Measurements from ENCODE around the gene SFMBT2.

The SFMBT2 gene

GRCh38 chr10:7264313-7264756 lies 146.5 kb downstream of the SFMBT2 start:
- DNase-seq (ENCODE audit: low read depth) = no peak

GRCh38 chr10:7263616-7264015 lies 147.2 kb downstream of the SFMBT2 start:
- no peak for DNase-seq (ENCODE audit: low read depth)

- DNase-seq (ENCODE audit: low read depth) = no peak
These were observed 149.5 kb downstream of the SFMBT2 start for GRCh38 chr10:7261351-7261750.

- DNase-seq (ENCODE audit: low read depth) = no peak
These were observed 149.9 kb downstream of the SFMBT2 start for GRCh38 chr10:7260912-7261311.

DNA sequence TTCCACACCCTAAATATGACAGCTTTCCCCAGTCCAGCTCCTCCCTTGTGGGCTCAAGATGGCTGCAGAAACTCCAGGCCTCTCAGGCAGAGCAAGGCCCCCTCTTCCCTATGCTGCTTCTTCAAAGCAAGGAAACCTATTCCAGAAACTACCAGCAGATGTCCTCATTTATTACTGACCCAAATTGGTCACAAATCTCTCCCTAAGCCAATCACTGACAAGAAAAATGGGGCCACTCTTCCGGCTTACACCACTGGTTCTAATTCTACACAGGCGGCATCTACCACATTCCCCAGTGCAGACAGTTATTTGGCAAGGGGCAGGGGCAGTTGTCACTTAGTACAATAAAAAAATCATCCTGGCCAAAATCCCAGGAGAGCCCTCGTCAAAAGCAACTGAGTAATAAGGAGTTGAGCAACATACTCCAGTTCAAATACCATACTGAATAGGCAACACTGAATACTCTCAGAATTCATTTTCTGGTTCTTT lies 150.4 kb downstream of the SFMBT2 start:
- DNase-seq (ENCODE audit: low read depth) = peak; percentile 24

DNA sequence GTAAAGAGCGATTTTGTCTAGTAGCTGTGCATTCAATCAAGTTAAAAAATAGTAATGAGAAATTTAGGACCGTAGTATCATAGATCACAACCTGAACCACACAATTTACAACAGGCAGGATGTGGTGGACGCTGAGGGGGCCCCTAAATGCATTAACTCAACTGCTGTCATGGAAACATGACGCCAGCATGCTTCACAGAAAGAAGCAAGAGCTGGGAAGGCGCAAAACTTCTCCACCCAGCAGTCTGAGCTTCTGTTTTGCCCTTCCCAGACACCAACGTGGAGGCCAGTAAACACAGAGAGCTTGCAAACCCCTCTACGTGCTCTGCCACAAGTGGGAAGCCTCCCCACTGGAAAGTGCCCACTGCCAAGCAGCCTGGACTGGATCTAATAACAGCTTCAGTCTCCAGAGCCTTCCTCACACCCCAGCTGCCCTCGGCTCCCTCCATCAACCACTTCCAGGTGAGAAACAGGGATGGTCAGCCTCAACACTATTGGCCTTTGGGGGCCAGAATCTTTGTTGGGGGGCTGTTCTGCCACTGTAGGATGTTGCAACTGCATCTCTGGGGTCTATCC lies 151.8 kb downstream of the SFMBT2 start:
- no peak for DNase-seq (ENCODE audit: low read depth)

GRCh38 chr10:7255517-7255916 lies 155.3 kb downstream of the SFMBT2 start:
- DNase-seq (ENCODE audit: low read depth) = no peak

- DNase-seq (ENCODE audit: low read depth) = no peak
These were observed 159.0 kb downstream of the SFMBT2 start for GRCh38 chr10:7251696-7252465.

DNA sequence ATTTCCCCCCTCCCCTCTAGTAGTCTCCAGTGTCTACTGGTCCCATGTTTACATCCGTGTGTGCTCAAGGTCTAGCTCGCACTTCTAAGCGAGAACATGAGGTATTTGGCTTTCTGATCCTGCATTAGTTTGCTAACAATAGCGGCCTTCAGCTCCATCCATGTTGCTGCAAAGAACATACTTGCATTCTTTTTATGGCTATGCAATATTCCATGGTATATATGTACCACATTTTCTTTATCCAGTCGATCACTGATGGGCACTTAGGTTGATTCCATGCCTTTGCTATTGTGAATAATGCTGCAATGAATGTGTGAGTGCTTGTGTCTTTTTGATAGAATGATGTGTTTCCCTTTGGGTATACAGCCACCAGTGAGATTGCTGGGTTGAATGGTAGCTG lies 160.6 kb downstream of the SFMBT2 start:
- DNase-seq (ENCODE audit: low read depth) = no peak

DNA sequence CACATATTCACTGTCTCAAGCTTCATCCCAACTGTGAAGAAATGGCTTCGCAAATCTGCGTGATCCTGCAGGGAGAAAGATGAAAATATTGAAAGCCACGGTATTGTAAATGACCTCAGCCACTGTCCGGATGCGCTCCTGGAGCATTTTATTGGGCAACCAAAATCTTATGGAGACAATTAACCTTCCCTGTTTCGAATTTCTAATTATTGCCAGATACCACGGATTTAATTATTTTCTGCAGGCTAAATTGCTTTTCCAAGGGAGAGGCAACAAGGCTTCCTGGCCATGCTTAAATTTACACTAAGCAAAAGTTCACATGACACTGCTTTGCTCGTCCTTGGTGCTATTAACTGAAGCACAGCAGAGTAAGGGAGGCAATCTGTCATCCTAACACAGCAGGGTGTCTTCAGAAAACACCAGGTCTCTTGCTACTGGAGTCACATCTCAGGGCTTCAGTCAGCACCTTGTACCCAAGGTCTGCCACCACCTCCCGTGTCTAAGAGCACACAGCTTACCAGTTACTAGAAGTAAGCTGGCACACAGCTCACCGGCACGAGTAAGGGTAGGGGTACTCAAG lies 162.2 kb downstream of the SFMBT2 start:
- DNase-seq (ENCODE audit: low read depth) = no peak

DNA sequence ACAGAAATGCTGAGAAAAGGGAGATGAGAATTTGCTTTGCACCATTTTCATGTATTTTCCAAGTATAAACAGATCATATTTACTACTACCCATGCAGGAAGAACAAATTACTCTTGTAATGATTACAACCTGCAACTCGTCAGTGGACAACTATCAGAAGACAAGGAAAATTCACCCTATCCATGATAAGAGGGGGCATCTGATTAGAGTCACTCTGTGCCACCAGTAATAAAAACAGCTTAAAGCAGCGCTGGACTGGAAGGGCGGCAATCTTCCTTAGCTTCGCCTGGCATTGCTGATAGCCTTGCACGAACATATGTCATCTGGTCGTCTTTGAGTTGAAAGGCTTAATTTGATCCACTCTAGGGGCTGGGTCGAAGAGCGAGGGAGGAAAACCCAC lies 162.7 kb downstream of the SFMBT2 start:
- DNase-seq (ENCODE audit: low read depth) = no peak

DNA sequence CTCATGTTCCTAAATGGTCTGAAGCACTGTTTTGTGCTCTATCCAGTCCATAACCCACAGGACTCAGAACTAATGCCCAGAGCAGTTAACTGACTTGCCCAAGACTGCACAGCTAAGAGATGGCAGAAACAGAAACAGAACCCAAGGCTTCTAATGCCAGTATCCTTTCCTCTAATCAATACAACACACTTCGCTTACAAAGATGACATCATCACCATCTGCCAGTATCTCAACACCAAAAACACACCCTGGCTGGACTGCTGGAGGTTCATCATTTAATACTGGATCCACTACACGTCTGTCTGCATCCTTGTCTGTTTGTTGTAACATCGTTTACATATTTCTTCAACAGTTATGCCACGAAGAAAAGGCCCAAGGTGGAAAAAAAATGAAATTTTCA lies 165.3 kb downstream of the SFMBT2 start:
- no peak for DNase-seq (ENCODE audit: low read depth)

GRCh38 chr10:7243873-7244272 lies 167.0 kb downstream of the SFMBT2 start:
- DNase-seq (ENCODE audit: low read depth) = no peak

DNA sequence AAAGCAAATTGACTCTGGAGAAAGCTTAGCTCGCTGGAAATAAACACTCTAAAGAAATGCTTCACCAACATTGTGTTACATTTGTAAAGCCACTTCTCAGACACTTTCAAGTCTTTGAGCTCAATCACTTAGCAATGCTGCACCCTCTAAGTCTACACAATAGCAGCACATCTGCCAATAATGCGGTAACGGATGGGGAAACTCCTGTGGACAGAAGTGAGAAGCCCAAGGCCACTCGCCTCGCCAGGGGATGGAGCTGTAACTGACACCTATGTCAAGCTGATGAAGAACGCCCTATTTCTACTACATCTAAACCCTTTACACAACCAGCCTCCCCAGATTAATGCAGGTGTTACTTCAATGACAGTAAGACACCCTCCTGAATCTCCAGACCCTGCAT lies 167.7 kb downstream of the SFMBT2 start:
- DNase-seq (ENCODE audit: low read depth) = no peak

DNA sequence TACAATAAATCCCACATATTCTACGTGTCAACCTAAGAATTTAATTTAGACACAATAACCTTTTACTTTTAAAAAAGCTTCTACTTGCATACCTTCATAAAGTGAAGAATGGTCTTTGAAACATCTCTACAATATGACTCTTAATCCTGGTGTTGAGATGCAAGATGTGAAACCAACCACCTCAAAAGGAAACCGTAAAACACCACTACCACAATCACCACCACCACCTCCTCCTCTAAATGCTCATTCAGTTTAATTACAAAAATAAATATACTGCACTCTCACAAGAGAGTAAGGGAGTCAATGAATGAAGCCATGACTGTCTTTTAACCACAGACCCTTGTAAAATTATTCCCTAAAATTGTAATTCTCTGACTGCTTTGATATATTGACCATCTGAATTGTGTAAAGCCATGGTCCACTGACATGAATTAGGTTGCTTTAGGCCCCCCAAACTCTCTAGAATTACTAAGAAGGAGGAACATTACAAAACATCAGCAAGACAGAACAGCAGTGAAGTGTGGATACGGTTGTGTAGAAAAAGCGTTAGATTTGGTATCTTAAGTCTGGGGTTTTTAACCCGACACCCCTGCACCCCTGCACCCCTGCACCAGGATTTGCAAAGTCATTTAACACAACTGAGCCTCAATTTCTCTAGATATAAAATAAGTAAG lies 171.4 kb downstream of the SFMBT2 start:
- DNase-seq (ENCODE audit: low read depth) = no peak

DNA sequence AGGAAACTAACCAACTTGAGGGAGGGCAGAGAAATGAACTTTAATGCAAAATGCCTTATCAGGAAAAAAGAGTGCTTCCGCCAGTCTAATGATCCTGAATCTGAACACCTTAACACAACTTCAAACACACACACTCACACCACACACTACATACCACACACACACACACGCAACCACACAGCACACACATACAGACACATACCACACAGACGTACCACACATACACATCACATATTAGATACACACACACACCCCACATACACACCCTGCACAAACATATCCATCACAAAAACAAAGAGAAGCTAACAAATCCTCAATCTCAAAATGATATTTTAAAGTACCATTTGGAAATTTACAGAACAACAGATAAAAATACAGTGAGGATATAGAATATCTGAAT lies 175.5 kb downstream of the SFMBT2 start:
- no peak for DNase-seq (ENCODE audit: low read depth)

- DNase-seq (ENCODE audit: low read depth) = no peak
These were observed 176.7 kb downstream of the SFMBT2 start for GRCh38 chr10:7234109-7234508.

DNA sequence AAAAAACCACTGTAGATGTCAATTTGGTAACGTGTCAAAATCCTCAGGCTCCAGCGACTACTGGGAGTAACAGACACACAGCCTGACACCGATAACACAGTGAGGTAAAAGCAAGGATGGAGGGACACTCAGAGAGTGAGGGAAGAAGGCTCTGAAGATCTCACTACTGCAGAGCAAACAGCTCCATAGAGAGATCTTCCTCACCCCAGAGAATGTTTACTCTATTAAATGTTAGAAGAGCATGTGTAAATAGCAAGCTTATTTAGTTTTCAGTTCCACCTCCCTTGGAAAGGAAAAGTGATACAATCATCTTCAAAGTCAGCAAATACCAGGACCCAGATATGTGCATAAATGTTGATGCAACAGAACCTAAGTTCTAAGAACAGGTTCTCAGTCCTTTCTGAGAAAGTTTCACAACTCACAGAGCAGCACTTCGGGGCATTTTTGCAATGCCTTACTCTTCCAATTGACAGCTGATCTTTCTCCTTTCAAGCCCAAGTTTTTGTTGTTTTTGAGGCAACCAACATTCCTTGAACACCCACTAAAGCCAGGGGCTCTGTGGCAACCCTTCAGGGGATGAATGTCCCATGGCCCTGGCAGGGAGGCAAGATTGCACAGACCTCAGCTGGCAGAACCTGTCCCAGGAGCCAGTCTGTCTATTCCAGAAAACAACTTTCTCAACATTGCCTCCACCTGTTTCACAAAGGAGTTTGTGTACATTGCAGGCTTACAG lies 177.4 kb downstream of the SFMBT2 start:
- no peak for DNase-seq (ENCODE audit: low read depth)

DNA sequence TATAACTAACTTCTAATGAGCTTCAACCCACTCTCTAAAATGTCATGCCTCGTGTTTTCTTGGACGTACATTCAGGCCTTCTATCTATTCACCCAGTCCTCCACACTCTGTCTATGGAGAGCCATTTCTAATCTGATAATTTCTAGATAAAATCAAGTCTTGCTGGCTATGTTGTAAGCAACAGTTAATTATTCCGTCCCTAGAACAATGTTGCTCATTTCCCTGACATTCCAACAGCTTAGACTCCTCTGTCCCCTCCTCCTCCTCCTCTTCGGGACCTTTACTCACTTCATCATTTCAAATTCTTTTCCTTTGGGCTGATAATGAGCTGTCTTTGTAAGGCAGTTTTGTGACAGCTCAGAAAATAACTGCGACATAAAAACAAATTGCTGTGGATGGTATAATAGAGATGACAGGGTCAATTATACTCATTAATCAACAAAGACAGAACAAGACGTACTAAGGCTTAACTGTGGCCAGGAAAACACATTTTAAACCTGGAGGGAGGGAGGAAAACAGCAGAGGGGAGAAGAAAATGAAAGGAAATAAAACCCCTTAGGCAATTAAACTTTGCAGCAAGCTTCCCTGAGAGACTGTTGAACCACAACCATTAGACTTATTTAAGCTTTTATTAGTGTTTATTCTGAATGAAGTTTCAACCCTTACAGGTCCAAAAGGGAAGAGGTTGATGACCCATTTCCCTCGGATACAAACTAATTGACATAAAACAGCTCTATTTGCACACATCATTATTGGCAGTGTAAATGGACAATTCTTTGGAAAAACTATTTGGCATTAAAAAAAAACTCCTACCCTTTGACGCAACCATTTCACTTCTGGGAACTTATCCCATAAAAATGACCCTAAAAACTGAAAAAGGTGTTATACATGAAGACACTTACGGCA lies 179.1 kb downstream of the SFMBT2 start:
- no peak for DNase-seq (ENCODE audit: low read depth)

DNA sequence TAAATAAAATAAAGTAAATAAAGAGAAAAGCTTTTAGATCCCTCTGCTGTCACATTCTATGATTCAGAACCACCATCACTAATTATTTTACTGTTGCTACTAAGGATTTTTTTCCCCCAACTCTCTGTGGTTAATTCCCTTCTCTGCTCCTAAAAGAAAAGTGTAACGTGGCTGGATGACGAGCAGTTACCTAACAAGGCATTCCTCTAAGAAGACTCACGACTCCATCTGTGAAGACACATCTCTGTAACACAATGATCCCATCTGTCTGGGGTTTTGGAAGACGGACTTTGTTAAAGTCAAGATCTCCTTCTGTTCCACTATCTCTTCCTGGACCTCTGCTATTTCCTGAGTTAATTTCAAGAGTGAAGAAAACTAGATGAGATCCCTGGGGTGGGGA lies 179.9 kb downstream of the SFMBT2 start:
- no peak for DNase-seq (ENCODE audit: low read depth)

DNA sequence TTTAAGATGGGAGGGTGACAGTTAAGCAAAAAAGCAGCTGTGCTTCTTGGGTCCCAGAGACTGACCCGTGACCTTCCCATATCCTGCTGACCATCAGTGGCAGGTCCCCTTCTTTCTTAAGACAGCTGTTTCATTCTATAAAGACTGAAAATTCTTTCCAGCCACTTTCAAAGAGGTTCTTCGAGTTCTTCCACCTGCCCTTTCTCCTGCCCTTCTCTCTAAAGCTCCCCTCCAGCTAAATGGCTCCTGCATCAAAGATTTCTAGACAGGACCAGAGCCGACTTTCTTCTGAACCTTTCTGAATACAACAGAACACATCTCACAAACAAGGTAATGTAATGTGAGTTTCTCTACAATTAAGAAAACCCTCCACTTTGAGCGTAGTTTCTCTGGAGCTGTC lies 180.8 kb downstream of the SFMBT2 start:
- no peak for DNase-seq (ENCODE audit: low read depth)
